SK-N-DZ (cell line): ENCODE measurements around the gene NAV3.

Experiments used
- DNase-seq: peaks from one replicate; pipeline ENCODE4 v3.0.0-alpha.2; 2015; ENCODE audit warnings: low spot score

The NAV3 gene

GRCh38 chr12:78120306-78120705, 289.6 kb downstream of the NAV3 start:
- DNase-seq: no peak

- DNase-seq: peak; percentile 37
Observed at GRCh38 chr12:78120866-78121560, 290.3 kb downstream of the NAV3 start.

- DNase-seq: peak; percentile 4
Observed at GRCh38 chr12:78121969-78122610, 291.4 kb downstream of the NAV3 start.

- no peak for DNase-seq
Observed at GRCh38 chr12:78128211-78128610, 297.5 kb downstream of the NAV3 start.

GRCh38 chr12:78143717-78144116, 313.0 kb downstream of the NAV3 start:
- DNase-seq: no peak

- no peak for DNase-seq
Observed at GRCh38 chr12:78145398-78145797, 314.7 kb downstream of the NAV3 start.

- DNase-seq: peak; percentile 47
Observed at GRCh38 chr12:78146365-78146772, 315.7 kb downstream of the NAV3 start.

GRCh38 chr12:78149459-78149858, 318.8 kb downstream of the NAV3 start:
- DNase-seq: peak; percentile 64

GRCh38 chr12:78155546-78155945, 324.9 kb downstream of the NAV3 start:
- no peak for DNase-seq

GRCh38 chr12:78156751-78157150, 326.1 kb downstream of the NAV3 start:
- no peak for DNase-seq

- DNase-seq: no peak
Observed at GRCh38 chr12:78157199-78157598, 326.5 kb downstream of the NAV3 start.

- DNase-seq: no peak
Observed at GRCh38 chr12:78164154-78164553, 333.5 kb downstream of the NAV3 start.

- DNase-seq: peak; percentile 73
Observed at GRCh38 chr12:78167510-78167909, 336.8 kb downstream of the NAV3 start.

- DNase-seq: no peak
Observed at GRCh38 chr12:78171061-78171460, 340.4 kb downstream of the NAV3 start.

GRCh38 chr12:78176643-78177042, 345.9 kb downstream of the NAV3 start:
- no peak for DNase-seq

- no peak for DNase-seq
Observed at GRCh38 chr12:78177298-78177697, 346.6 kb downstream of the NAV3 start.

- DNase-seq: peak; percentile 8
Observed at GRCh38 chr12:78179346-78179745, 348.7 kb downstream of the NAV3 start.

GRCh38 chr12:78181544-78182162, 351.0 kb downstream of the NAV3 start:
- DNase-seq: peak; percentile 73

GRCh38 chr12:78183824-78184223, 353.1 kb downstream of the NAV3 start:
- DNase-seq: no peak

- DNase-seq: no peak
Observed at GRCh38 chr12:78185109-78185508, 354.4 kb downstream of the NAV3 start.

GRCh38 chr12:78185651-78186050, 355.0 kb downstream of the NAV3 start:
- DNase-seq: no peak

GRCh38 chr12:78186670-78187069, 356.0 kb downstream of the NAV3 start:
- no peak for DNase-seq

GRCh38 chr12:78187741-78188140, 357.0 kb downstream of the NAV3 start:
- no peak for DNase-seq
